IPS-20b (cell line): ENCODE data around the gene PIGN.
"Not testable (repeated sequence)": the region's sequence is repeated elsewhere in the genome, so short reads cannot be mapped to it uniquely, and the experiment has no call there.

Experiments
- H3K27ac ChIP-seq: one replicate; pipeline ENCODE4 v1.5.1; 2013; ENCODE audit warnings: low read length
- H3K27me3 ChIP-seq: 2 replicates; pipeline ENCODE4 v1.6.1; 2013; ENCODE audit warnings: mild to moderate bottlenecking, low read length, inconsistent platforms; ENCODE audit not compliant: insufficient read depth
- H3K36me3 ChIP-seq: 2 replicates; pipeline ENCODE4 v1.6.1; 2013; ENCODE audit warnings: low read depth, mild to moderate bottlenecking, inconsistent platforms, low read length, moderate library complexity; ENCODE audit not compliant: insufficient read depth
- H3K4me1 ChIP-seq: 2 replicates; pipeline ENCODE4 v1.6.1; 2013; ENCODE audit warnings: mild to moderate bottlenecking, control low read depth, inconsistent platforms, low read length, moderate library complexity; ENCODE audit not compliant: insufficient read depth
- H3K4me3 ChIP-seq: 2 replicates; pipeline ENCODE4 v1.5.1; 2013; ENCODE audit warnings: mild to moderate bottlenecking, low read length, inconsistent platforms
- H3K9ac ChIP-seq: 2 replicates; pipeline ENCODE4 v1.6.1; 2013; ENCODE audit warnings: low read depth, mild to moderate bottlenecking, inconsistent platforms, low read length, moderate library complexity
- H3K9me3 ChIP-seq: 2 replicates; pipeline ENCODE4 v1.6.1; 2013; ENCODE audit warnings: mild to moderate bottlenecking, low read depth, low read length, inconsistent platforms; ENCODE audit not compliant: insufficient read depth

The PIGN gene

DNA sequence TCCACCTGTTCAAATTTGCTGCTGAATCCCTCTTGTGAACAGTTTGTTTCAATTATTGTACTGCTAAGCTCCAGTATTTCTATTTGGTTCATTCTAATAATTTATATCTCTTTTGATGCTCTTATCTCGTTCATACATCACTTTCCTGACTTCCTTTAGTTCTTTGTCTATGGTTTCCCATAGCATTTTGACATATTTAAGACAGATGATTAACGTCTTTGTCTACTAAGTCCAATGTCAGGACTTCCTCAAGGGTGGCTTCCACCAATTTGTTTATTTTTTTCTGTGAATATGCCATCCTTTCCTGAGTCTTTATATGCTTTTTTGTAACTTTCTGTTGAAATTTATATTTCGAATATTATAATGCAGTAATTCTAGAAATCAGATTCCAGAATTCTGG is 9.6 kb downstream of the PIGN start:
- no peaks in the 10 kb centered on the region for H3K27me3 ChIP-seq
- H3K36me3 ChIP-seq, result no peaks in the 10 kb centered on the region
- no peaks in the 10 kb centered on the region for H3K4me1 ChIP-seq
- no peaks in the 10 kb centered on the region for H3K9me3 ChIP-seq
- no peak overlapping the region for H3K4me3 ChIP-seq
- H3K9ac ChIP-seq, result no peak overlapping the region
- no peak overlapping the region for H3K27ac ChIP-seq

DNA sequence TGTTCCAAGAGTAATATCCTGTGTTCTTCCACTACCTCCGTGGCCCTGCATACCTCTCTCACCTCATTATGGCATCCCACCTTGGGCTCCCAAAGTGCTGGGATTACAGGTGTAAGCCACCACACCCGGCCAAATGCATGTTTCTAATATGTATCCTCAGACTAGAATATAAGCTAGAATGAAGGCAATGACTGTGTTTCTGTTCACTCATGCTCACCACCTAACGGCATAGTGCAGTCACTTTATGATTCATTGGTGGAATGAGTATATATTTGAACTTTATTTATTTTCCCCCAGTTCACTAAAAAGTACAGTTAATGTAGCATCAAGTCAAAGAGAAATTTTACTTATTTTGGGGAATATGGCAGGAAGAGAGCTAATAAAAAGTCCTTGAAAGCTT is 11.3 kb downstream of the PIGN start:
- Histone ChIP-seq H3K36me3 (no peaks in the 10 kb centered on the region), H3K4me3 (no peak overlapping the region), H3K4me1 (no peaks in the 10 kb centered on the region), H3K27ac (no peak overlapping the region), H3K27me3 (no peaks in the 10 kb centered on the region), H3K9me3 (no peaks in the 10 kb centered on the region), H3K9ac (no peak overlapping the region)

DNA sequence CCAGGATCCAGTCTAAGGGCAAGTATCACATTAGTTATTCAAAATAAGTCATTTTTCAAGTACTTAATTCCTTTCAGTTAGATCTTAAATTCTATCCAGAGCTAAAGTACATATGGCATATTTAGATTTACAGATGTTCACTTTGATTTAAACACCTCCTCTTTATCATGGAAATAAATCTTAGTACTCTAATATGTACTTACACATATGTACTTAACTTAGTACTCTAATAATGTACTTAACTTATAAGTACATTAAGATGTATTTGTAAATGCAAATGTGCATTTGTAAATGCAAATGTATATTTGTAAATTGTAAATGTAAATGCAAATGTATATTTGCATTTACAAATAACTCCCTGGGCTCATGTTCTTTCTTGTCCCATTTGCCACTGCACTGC is 14.6 kb downstream of the PIGN start:
- no peaks in the 10 kb centered on the region for H3K4me1 ChIP-seq
- no peak overlapping the region for H3K27ac ChIP-seq
- no peaks in the 10 kb centered on the region for H3K36me3 ChIP-seq
- no peaks in the 10 kb centered on the region for H3K27me3 ChIP-seq
- H3K9ac ChIP-seq, result no peak overlapping the region
- no peak overlapping the region for H3K4me3 ChIP-seq
- H3K9me3 ChIP-seq, result no peaks in the 10 kb centered on the region

DNA sequence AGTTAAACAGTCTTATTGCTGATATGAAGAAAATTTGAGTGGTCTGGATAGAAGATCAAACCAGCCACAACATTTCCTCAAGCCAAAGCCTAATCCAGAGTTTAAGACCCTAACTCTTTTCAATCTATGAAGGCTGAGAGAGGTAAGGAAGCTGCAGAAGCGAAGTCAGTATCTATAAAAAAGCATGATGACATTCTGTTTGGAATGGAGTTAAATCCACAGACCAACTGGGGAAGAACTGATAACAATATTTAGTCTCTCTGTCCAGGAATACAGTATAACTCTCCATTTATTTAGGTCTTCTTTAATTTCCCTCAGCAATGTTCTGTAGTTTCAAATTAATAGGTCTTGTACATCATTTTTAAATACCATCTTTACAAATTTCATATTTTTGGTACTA is 16.0 kb downstream of the PIGN start:
- H3K4me1 ChIP-seq, result no peaks in the 10 kb centered on the region
- H3K27ac ChIP-seq, result no peak overlapping the region
- no peaks in the 10 kb centered on the region for H3K27me3 ChIP-seq
- H3K4me3 ChIP-seq, result no peak overlapping the region
- H3K36me3 ChIP-seq, result no peaks in the 10 kb centered on the region
- no peak overlapping the region for H3K9ac ChIP-seq
- H3K9me3 ChIP-seq, result no peaks in the 10 kb centered on the region

DNA sequence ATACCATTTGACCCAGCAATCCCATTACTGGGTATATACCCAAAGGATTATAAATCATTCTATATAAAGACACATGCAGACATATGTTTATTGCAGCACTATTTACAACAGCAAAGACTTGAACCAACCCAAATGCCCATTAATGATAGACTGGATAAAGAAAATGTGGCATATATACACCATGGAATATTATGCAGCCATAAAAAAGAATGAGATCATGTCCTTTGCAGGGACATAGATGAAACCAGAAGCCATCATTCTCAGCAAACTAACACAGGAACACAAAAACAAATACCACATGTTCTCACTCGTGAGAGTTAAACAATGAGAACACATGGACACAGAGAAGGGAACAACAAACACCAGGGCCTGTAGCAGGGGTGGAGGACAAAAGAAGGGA is 20.3 kb downstream of the PIGN start:
- not testable (repeated sequence) for H3K27ac ChIP-seq, H3K9ac ChIP-seq, H3K4me1 ChIP-seq, H3K4me3 ChIP-seq, H3K9me3 ChIP-seq, H3K27me3 ChIP-seq, H3K36me3 ChIP-seq

DNA sequence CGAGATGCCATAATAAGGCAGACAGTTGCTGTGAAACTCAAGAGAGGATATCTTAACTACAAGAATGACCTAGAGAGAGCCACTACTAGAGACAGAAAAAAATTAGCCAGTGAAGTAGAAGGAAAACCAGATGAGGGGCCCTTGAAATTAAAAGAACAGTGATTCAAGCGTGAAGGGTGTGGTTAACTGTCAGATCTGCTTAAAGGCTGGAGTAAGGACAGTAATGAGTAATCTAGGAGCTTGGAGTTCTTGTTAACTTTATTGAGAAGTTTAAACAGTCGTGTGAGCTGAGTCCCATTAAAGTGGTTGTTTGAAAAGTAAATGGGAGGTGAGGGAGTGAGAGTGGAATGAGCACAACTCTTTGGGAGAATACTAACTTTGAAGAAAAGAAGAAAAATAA is 21.3 kb downstream of the PIGN start:
- no peaks in the 10 kb centered on the region for H3K4me1 ChIP-seq
- no peaks in the 10 kb centered on the region for H3K27me3 ChIP-seq
- no peaks in the 10 kb centered on the region for H3K36me3 ChIP-seq
- no peak overlapping the region for H3K27ac ChIP-seq
- no peak overlapping the region for H3K4me3 ChIP-seq
- H3K9me3 ChIP-seq, result no peaks in the 10 kb centered on the region
- H3K9ac ChIP-seq, result no peak overlapping the region

DNA sequence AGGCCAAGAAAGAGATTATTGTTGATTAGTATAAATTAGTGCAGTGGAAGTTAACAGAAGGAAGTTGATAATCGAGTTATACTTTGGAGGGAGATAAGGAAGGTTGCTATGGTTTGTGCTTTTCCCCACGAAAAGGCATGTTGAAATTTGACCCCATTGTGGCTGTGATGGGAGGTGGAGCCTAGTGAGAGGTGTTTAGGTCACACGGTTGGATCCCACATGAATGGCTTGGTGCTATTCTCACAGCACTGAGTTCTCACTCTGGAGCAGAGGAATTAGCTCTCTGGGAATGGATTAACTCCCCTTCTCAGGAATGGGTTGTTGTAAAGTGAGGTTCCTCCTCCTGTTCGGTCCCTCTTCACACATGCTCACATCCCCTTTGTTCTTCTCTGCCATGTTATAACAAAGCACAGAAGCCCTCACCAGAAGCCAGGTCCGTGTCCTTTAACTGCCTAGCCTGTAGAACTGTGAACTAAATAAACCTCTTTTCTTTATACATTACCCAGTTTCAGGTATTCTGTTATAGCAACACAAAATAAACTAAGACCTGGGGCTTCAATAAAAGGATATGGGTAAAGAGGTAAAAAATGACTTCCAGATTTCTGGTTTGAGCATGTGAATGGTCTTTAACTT is 21.9 kb downstream of the PIGN start:
- H3K36me3 ChIP-seq, result no peaks in the 10 kb centered on the region
- no peaks in the 10 kb centered on the region for H3K9me3 ChIP-seq
- H3K9ac ChIP-seq, result no peak overlapping the region
- no peaks in the 10 kb centered on the region for H3K27me3 ChIP-seq
- no peak overlapping the region for H3K27ac ChIP-seq
- no peak overlapping the region for H3K4me3 ChIP-seq
- no peaks in the 10 kb centered on the region for H3K4me1 ChIP-seq

DNA sequence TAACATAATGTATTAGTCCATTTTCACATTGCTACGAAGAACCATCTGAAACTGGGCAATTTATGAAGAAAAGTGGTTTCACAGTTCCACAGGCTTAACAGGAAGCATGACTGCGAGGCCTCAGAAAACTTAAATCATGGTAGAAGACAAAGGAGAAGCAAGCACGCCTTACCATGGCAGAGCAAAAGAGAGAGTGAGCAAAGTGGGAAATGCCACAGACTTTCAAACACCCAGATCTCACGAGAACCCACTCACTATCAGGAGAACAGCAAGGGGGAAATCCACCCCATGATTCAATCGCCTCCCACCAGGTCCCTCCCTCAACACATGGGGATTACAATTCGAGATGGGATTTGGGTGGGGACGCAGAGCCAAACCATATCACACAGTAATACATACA is 22.5 kb downstream of the PIGN start:
- no peaks in the 10 kb centered on the region for H3K4me1 ChIP-seq
- H3K27me3 ChIP-seq, result no peaks in the 10 kb centered on the region
- H3K9me3 ChIP-seq, result no peaks in the 10 kb centered on the region
- H3K4me3 ChIP-seq, result no peak overlapping the region
- no peak overlapping the region for H3K27ac ChIP-seq
- H3K9ac ChIP-seq, result no peak overlapping the region
- H3K36me3 ChIP-seq, result no peaks in the 10 kb centered on the region; the same call in 1 of the 2 replicates

DNA sequence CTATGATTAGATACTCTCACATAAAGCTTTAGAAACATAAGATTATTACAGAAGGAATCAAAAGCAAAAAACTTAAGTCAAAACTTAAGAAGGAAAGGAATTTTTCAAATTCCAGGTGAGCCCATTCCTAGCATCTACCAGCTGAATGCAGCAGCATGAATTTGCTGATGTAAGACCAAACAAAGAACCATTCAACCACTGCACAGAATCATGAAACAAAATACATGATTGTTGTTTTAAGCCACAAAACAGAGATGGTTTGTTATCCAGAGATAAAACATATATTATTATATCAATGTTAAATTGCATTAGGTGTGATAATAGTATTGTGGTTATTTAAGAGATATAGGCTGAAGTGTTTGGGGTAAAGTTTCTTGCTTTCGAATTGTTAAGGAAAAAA is 29.0 kb downstream of the PIGN start:
- no peak overlapping the region for H3K27ac ChIP-seq
- no peaks in the 10 kb centered on the region for H3K4me1 ChIP-seq
- no peaks in the 10 kb centered on the region for H3K9me3 ChIP-seq
- H3K27me3 ChIP-seq, result no peaks in the 10 kb centered on the region
- H3K36me3 ChIP-seq, result no peaks in the 10 kb centered on the region; the same call in 1 of the 2 replicates
- H3K9ac ChIP-seq, result no peak overlapping the region
- no peak overlapping the region for H3K4me3 ChIP-seq

DNA sequence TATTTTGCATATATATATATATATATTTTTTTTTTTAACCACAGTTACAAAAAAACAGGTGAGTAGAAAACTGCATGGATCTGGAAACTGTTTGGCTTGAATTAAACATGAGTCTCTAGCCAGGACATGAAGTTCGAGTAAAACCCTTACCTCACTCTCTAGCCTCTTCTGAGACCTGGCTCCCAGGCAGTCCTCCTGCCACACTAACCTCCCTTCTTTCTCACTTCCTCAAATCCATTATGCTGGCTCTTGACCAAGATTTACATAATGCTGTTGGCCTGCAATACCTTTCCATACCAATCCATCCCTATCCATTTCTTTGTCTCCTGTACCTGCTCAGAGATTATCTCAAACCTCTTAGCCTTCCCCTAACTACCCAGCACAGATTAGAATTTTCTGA is 34.0 kb downstream of the PIGN start:
- Histone ChIP-seq H3K9ac (no peak overlapping the region), H3K27ac (no peak overlapping the region), H3K9me3 (no peaks in the 10 kb centered on the region), H3K4me1 (no peaks in the 10 kb centered on the region), H3K27me3 (no peaks in the 10 kb centered on the region), H3K4me3 (no peak overlapping the region), H3K36me3 (no peaks in the 10 kb centered on the region)

DNA sequence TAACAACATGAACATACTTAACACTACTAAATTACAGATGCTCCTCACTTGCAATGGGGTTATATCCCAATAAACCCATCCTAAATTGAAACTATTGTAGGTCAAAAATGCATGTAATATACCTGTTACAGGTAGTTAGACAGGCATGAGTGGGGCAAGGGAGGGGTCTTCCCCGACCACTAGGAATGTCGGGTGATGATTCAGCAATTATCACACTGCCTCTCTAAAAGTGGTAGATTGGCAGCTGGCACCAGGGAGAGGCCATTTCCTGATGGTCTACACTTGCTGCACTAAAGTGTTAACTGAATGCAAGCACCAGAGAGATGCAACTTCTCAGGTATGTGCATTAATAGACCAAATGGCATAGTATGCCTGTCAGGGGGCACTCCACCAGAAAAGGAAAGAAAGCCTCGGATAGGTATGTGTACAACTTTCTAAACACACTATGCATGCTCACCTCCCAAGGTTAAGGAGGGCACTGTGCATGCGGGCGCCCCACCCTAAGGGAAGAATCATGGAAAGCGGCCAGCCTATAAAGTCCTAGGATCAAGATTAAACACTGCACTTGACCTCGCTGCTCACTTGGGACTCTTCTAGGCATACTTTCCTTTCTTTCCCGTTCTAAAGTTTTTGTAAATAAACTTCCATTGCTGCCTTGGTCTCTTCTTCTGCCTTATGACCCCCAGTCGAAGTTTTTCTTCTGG is 35.6 kb downstream of the PIGN start:
- Histone ChIP-seq H3K4me1 (no peaks in the 10 kb centered on the region), H3K9me3 (no peaks in the 10 kb centered on the region), H3K36me3 (no peaks in the 10 kb centered on the region), H3K27me3 (no peaks in the 10 kb centered on the region), H3K27ac (no peak overlapping the region), H3K4me3 (no peak overlapping the region), H3K9ac (no peak overlapping the region)

DNA sequence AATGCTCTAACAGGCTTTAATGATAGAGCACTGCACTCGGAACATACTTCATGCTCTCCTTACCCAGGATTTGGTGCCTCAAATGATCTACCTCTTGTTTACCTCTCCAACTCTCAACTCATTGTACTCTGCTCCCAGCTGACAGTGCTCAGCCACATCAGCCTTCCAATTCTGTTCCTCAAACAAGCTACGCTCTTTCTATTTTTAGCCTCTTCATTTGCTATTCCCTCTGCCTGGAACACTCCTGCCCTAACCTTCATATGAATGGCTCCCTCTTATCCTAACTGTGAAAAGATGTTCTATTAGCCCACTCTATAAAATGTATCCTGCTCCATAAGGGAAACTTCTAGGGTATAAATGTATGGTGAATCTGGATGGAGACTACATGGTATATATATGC is 42.5 kb downstream of the PIGN start:
- no peak overlapping the region for H3K27ac ChIP-seq
- no peak overlapping the region for H3K4me3 ChIP-seq
- no peaks in the 10 kb centered on the region for H3K4me1 ChIP-seq
- no peaks in the 10 kb centered on the region; the same call in 1 of the 2 replicates for H3K36me3 ChIP-seq
- no peak overlapping the region for H3K9ac ChIP-seq
- no peaks in the 10 kb centered on the region for H3K9me3 ChIP-seq
- no peaks in the 10 kb centered on the region for H3K27me3 ChIP-seq
